ENCODE data around the gene MYL2.

GRCh38 chr12:110940296-110940695 lies 19.9 kb upstream of the MYL2 start:
- TF ChIP-seq POLR2A (IDR thresholded peaks at IDR 0.05) (no peak), CTCF (IDR thresholded peaks at IDR 0.05) (no peak)
